Neutrophil (primary cell): ENCODE measurements around the gene NUPR1.

Experiments used
- H3K27ac ChIP-seq: fragments of 200-600 bp; sonication (generic); 2 replicates; pipeline ENCODE4 v1.5.1; 2016; ENCODE audit warnings: mild to moderate bottlenecking, moderate library complexity
- H3K27me3 ChIP-seq: fragments of 200-600 bp; sonication (generic); 2 replicates; pipeline ENCODE4 v1.6.0; 2016; ENCODE audit warnings: mild to moderate bottlenecking
- H3K36me3 ChIP-seq: fragments of 200-600 bp; sonication (generic); 2 replicates; pipeline ENCODE4 v1.5.1; 2017
- H3K4me1 ChIP-seq, 2 experiments: fragments of 200-600 bp in 1 of 2; sonication (generic) in 1 of 2; 1 replicate in 1 of 2; 2 replicates in 1 of 2; pipeline versions ENCODE4 v1.5.1 to v1.6.1; 2013 to 2016; ENCODE audit warnings: low read depth in 1 of 2, low read length in 1 of 2, mild to moderate bottlenecking in 1 of 2, moderate library complexity in 1 of 2; ENCODE audit not compliant: control insufficient read depth in 1 of 2, insufficient read depth in 1 of 2
- H3K4me3 ChIP-seq, 2 experiments: fragments of 200-600 bp in 1 of 2; sonication (generic) in 1 of 2; 1 replicate in 1 of 2; 2 replicates in 1 of 2; pipeline ENCODE4 v1.5.1; 2013 to 2016; ENCODE audit warnings: low read depth in 1 of 2, low read length in 1 of 2, mild to moderate bottlenecking in 1 of 2, moderate library complexity in 1 of 2
- H3K9me3 ChIP-seq: fragments of 200-600 bp; sonication (generic); 2 replicates; pipeline ENCODE4 v1.5.1; 2016
- TF ChIP-seq, protein P1 (sequence below): fragments of 200-600 bp; sonication (generic); IDR thresholded peaks from 2 replicates; pipeline ENCODE4 v1.5.1; 2016; ENCODE audit warnings: antibody characterized with exemption

Gene NUPR1

DNA sequence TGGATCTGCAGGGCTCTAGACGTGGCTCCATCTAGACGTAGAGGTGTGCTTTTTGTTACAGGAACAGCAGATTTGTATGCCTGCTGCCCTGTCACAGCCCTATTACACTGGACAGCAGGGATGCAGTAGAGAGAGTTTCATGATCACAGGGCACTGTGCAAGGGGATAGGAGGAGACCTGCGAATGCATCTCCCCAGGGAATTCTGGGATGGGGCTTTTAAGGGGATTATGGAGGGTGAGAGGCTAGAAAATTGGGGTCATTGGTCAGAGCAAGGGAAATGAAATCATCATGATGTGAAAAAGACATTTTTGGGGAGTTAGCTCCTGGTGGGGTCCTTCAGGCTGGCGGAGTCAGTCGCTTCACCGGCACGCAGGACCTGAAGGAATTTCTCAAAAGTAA is 3.9 kb upstream of the NUPR1 start:
- TF ChIP-seq, protein P1, sequence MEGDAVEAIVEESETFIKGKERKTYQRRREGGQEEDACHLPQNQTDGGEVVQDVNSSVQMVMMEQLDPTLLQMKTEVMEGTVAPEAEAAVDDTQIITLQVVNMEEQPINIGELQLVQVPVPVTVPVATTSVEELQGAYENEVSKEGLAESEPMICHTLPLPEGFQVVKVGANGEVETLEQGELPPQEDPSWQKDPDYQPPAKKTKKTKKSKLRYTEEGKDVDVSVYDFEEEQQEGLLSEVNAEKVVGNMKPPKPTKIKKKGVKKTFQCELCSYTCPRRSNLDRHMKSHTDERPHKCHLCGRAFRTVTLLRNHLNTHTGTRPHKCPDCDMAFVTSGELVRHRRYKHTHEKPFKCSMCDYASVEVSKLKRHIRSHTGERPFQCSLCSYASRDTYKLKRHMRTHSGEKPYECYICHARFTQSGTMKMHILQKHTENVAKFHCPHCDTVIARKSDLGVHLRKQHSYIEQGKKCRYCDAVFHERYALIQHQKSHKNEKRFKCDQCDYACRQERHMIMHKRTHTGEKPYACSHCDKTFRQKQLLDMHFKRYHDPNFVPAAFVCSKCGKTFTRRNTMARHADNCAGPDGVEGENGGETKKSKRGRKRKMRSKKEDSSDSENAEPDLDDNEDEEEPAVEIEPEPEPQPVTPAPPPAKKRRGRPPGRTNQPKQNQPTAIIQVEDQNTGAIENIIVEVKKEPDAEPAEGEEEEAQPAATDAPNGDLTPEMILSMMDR, result no peak
- peak overlapping the region; percentile 83 for H3K27ac ChIP-seq

DNA sequence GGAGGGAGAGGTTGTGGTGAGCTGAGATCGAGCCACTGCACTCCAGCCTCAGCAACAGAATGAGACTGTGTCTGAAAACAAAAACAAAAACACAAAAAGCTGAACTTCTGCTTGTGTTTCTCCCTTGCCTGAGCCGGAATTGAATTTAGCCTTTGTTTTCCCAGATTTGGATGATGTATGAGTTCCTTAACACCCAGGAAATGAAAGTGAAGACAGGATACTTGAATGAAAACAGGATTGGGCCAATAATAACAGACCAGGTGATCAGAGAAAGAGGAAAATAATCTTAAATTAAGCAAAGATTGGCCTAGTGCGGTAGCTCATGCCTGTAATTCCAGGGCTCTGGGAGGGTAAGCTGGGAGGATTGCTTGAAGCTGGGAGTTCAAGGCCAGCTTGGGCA is 1.6 kb upstream of the NUPR1 start:
- no peak overlapping the region for H3K4me3 ChIP-seq
- TF ChIP-seq, protein P1, result no peak

More for the DNA sequence above, 3.9 kb upstream of the NUPR1 start:
- peaks cover 22 to 32% of the 10 kb centered on the region in 2 experiments for H3K4me1 ChIP-seq
- H3K9me3 ChIP-seq, result no peaks in the 10 kb centered on the region
- no peaks in the 10 kb centered on the region for H3K36me3 ChIP-seq
- peak overlapping the region; percentile 28 to 49 for H3K4me3 ChIP-seq
- no peaks in the 10 kb centered on the region for H3K27me3 ChIP-seq

DNA sequence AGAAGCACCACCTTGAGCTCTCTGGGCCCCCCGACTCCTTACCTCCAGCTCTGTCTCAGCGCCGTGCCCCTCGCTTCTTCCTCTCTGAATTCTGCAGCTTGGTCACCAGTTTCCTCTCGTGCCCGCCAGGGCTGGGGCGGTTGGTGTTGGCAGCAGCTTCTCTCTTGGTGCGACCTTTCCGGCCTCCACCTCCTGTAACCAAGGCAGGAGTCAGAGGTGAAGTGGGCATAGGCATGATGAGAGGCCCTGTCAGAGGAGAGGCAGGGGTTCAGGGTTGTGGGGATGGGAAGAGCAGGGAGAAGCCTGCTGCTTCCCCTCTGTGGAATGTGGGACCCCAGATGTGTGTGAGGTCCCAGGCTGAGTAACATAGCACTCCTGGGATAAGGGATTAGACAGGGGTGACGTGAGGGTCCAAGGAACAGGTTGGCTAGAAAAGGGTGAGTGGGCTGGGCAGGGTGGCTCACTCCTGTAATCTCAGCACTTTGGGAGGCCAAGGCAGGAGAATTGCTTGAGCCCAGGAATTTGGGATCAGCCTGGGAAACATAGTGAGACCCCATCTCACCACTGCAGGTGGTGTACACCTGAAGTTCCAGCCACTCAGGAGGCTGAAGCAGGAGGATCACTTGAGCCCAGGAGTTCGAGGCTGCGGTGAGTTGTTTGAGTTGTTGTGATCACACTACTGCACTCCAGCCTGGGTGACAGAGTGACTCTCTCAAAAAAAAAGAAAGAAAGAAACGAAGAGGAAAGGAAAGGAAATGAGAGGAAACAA is 626 bp downstream of the NUPR1 start:
- TF ChIP-seq, protein P1, result no peak
- Histone ChIP-seq H3K4me3 (no peak overlapping the region), H3K9me3 (no peaks in the 10 kb centered on the region), H3K4me1 (peaks cover 30 to 35% of the 10 kb centered on the region in 2 experiments), H3K27ac (no peak overlapping the region), H3K27me3 (no peaks in the 10 kb centered on the region), H3K36me3 (no peaks in the 10 kb centered on the region)

More for the DNA sequence above, 1.6 kb upstream of the NUPR1 start:
- Histone ChIP-seq H3K27me3 (no peaks in the 10 kb centered on the region), H3K4me1 (peaks cover 18 to 32% of the 10 kb centered on the region in 2 experiments), H3K36me3 (no peaks in the 10 kb centered on the region), H3K27ac (no peak overlapping the region), H3K9me3 (no peaks in the 10 kb centered on the region)

DNA sequence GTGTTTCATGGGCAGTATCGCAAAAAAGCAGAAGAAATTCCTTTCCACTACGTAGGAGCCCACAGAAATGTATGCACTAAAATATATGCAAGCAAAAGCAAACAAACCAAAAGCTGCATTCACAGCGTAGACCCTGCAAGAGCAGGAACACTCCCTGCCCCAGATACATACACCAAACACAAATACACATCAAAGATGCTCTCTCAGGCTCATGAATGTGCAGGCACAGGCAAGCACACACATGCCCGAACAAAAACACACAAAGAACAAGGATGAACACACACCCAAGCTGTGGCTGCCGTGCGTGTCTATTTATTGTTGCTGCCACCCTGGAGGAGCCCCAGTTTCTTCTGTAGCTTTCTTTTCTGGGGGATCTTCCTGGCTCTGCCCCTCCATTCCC is 1.7 kb downstream of the NUPR1 start:
- no peak overlapping the region for H3K27ac ChIP-seq
- TF ChIP-seq, protein P1, result no peak

DNA sequence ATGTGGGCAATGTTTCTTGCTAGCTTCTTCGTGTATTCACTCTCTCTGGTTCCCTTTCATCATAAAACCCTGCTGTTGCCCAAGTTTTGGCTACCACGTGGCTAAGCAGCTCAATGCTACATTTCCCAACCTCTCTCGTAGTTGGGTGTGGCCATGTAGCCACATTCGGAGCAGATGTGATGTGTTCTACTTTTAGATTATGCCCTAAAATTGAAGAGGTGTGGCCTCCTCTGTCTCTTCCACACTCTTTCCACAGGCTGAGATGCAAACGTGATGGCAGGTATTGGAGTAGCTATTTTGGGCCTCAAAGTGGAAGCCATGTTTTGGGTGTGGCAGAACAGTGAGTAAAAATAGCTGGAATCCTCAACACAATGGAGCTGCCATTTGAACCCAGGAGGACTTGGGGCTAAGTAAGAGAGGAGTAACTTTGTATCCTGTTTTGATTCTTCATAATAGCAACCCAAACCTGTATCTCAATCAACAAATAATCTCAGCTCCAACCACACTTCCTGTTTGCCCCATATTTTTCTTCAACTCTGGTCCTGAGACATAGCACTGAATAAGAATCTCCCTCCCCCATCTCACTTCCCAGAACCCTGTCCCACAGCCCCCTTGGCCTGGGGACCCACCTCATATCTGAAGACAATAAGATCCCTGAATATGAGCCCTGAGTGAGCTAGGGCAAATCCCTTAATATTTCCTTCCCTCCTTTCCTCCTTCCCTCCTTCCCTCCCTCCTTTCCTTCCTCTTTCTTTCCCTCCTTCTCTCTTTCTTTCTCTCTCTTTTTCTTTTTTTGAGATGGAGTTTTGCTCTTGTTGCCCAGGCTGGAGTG is 4.0 kb downstream of the NUPR1 start:
- Histone ChIP-seq H3K4me3 (peak overlapping the region; percentile 32 to 50), H3K4me1 (peaks cover 21 to 28% of the 10 kb centered on the region in 2 experiments), H3K36me3 (no peaks in the 10 kb centered on the region), H3K27ac (peak overlapping the region; percentile 85), H3K9me3 (no peaks in the 10 kb centered on the region), H3K27me3 (no peaks in the 10 kb centered on the region)
- TF ChIP-seq, protein P1, result no peak

More for the DNA sequence above, 1.7 kb downstream of the NUPR1 start:
- Histone ChIP-seq H3K4me1 (peaks cover 21 to 28% of the 10 kb centered on the region in 2 experiments), H3K36me3 (no peaks in the 10 kb centered on the region), H3K27me3 (no peaks in the 10 kb centered on the region), H3K4me3 (no peak overlapping the region), H3K9me3 (no peaks in the 10 kb centered on the region)
